ENCODE results near the gene SHISA8. TPM values are rescaled to one million over a fixed set of nuclear protein-coding genes. Genes with fewer than 3 reads are reported as not detected.

SHISA8 gene
- total RNA-seq, 4 donors from 2014 or later, result 0.30 TPM; not detected in 3

DNA sequence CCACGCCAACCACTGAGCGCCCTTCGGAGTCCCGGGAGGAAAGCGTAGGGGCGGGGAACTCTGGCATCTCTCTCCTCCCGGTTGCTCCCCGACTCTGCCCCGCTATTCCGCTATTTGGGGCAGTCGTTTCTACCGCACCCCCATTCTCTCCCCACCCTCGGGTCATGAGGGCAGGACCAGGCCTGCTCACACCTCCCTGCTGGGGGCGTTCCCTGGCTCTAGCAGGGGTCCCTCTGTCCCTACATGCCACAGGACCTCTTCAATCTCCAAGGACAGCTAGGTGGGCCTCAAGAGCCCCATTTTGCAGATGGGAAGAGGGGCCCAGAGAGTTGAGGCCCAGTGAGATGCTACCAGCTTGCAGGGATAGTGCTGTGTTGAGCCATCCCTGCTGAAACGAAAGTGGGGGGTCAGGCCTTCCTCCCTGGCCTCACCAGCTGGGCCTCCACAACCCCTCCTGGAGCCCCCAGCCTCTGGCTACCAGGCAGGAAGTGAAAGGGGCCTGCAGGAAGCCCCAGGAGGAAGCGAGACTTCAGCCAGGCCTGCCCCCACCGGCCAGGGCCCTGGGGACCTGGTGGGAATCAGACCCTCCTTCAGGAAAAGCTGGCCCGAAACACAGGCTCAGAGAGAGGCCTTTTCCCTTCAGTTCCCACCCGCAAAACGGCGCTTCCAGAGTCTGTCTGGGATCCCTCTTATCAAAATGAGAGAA lies 5.5 kb upstream of the SHISA8 start:
- Histone ChIP-seq H3K27me3 (peaks cover 11 to 23% of the 10 kb centered on the region in 2 donors), H3K36me3 (no peaks in the 10 kb centered on the region), H3K9me3 (no peaks in the 10 kb centered on the region), H3K27ac (no peak overlapping the region), H3K4me1 (peaks cover 0 to 10% of the 10 kb centered on the region in 2 donors), H3K4me3 (no peak overlapping the region)
- intact Hi-C loops (cut with DNase I; ENCODE audit: low total_unique reads), result no loop called here
- no peak for DNase-seq
- TF ChIP-seq POLR2A (IDR thresholded peaks at IDR 0.05), result no peak
- TF ChIP-seq, protein P1, sequence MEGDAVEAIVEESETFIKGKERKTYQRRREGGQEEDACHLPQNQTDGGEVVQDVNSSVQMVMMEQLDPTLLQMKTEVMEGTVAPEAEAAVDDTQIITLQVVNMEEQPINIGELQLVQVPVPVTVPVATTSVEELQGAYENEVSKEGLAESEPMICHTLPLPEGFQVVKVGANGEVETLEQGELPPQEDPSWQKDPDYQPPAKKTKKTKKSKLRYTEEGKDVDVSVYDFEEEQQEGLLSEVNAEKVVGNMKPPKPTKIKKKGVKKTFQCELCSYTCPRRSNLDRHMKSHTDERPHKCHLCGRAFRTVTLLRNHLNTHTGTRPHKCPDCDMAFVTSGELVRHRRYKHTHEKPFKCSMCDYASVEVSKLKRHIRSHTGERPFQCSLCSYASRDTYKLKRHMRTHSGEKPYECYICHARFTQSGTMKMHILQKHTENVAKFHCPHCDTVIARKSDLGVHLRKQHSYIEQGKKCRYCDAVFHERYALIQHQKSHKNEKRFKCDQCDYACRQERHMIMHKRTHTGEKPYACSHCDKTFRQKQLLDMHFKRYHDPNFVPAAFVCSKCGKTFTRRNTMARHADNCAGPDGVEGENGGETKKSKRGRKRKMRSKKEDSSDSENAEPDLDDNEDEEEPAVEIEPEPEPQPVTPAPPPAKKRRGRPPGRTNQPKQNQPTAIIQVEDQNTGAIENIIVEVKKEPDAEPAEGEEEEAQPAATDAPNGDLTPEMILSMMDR (IDR thresholded peaks at IDR 0.05), result no peak

DNA sequence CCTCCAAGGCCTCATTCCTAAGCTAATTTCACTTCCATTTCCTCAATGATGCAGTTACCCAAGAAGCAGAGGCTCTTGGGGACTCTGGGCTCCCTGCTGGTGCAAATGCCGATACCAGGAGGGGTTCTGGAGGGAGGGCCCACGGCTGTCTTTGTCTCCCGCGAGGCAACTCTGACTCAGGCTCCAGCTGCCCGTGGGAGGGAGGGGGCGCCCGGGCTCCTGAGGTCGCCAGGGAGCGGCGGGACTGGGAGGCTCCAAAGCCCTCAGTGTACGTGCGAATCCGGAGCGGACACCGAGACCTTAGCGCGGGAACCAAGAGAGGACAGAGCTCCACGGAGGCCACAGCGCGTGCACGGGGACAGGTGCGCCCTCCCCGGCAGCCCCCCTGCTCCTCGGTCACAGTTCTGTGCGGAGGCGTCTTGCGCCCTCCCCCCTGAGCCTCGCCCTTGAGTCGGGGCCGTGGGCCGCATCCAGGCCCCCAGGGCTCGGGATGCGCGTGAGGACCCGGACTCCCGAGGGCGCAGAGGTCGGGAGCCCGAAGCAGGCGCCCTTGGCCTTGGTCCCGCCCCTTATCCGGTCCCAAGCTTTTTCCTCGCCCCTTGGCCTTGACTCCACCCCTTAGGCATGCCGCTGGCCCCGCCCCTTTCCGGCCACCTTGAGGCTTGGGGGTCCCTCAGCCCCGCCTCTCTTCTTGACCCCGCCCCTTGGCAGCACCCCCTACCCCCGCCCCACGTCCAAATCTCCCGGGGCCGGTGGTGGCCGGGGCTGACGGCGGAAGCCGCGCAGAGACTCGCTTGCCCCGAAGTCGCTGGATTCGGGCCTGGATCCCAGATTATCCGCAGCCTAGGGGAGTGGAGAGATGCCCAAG lies 4.7 kb upstream of the SHISA8 start:
- no peak overlapping the region for H3K27ac ChIP-seq
- peaks cover 11 to 27% of the 10 kb centered on the region in 2 donors for H3K27me3 ChIP-seq
- H3K9me3 ChIP-seq, result no peaks in the 10 kb centered on the region
- no peak for DNase-seq
- no peaks in the 10 kb centered on the region for H3K36me3 ChIP-seq
- peak overlapping the region; percentile 2 to 27 for H3K4me3 ChIP-seq
- intact Hi-C loops (cut with DNase I; ENCODE audit: low total_unique reads), result no loop called here
- peaks cover 0 to 19% of the 10 kb centered on the region in 2 donors for H3K4me1 ChIP-seq
- TF ChIP-seq, protein P1 (IDR thresholded peaks at IDR 0.05), result no peak
- no peak for TF ChIP-seq POLR2A (IDR thresholded peaks at IDR 0.05)

DNA sequence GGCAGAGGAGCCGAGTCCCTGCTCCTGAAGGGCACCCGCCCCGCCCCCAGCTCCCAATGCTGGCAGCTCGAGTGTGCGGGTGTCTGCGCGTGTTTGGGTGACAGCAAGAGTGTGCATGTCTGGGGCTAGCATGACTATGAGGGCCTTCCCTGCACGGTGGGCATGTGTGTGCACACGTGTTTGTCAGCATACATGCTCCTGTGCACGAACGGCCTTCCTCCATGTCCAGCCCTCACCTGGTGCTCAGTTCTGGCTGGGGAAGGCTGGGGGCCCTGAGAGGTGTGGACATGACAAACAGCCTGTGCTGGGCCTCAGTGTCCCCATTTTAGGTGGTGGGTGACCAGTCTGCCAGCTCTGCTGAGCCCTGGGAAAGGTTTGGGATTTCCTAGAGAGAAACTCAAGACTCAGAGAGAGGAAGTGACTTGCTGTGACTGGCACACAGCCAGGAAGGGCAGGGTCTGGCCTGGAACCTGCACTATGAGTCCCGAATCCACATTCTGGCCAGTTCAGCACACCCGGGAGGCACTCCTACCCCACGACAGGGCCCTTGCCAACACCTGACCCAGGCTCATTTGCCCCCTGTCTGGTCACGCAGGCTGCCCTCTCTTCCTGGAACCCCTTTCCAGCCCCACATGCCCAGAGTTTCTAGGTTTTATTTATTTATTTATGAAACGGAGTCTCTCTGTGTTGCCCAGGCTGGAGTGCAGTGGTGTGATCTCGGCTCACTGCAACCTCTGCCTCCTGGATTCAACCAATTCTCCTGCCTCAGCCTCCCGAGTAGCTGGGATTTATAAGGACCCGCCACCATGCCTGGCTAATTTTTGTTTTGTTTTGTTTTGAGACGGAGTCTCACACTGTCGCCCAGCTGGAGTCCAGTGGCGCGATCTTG lies 3.3 kb upstream of the SHISA8 start:
- H3K9me3 ChIP-seq, result no peaks in the 10 kb centered on the region
- TF ChIP-seq, protein P1 (IDR thresholded peaks at IDR 0.05), result no peak
- no peak for TF ChIP-seq POLR2A (IDR thresholded peaks at IDR 0.05)
- no peak overlapping the region for H3K27ac ChIP-seq
- peaks cover 16 to 35% of the 10 kb centered on the region in 2 donors for H3K27me3 ChIP-seq
- intact Hi-C loops (cut with DNase I; ENCODE audit: low total_unique reads), result no loop called here
- H3K4me1 ChIP-seq, result peaks cover 0 to 20% of the 10 kb centered on the region in 2 donors
- DNase-seq, result no peak
- H3K36me3 ChIP-seq, result no peaks in the 10 kb centered on the region
- no peak overlapping the region for H3K4me3 ChIP-seq

DNA sequence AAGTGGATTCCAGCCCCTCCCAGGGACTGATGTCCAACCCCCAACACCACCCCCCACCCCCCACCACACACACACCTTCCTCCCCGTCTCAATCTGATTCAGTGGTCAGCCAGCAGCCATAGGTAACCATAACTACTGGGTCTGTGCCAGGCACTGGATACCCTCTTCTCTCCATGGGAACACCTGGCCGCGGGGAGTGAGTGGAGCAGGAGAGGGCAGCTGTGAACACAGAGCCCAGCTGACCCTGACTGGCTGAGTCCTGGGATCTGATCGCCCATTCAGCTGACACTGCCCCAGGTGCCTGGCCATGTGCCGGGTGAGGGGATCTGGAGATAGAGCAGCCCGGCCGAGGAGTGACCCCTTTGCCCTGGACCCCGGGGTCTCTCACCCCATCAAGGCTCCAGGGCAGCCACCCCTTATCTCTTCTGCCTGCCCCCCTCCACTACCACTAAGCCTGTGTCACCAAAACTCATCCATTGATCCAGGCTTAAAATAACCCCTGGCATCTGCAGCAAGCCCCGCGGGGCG lies 2.6 kb upstream of the SHISA8 start:
- Histone ChIP-seq H3K36me3 (no peaks in the 10 kb centered on the region), H3K27me3 (peaks cover 20 to 42% of the 10 kb centered on the region in 2 donors), H3K4me1 (peaks cover 0 to 20% of the 10 kb centered on the region in 2 donors), H3K9me3 (no peaks in the 10 kb centered on the region), H3K27ac (no peak overlapping the region), H3K4me3 (no peak overlapping the region)
- intact Hi-C loops (cut with DNase I; ENCODE audit: low total_unique reads), result no loop called here
- TF ChIP-seq POLR2A (IDR thresholded peaks at IDR 0.05), result no peak
- DNase-seq, result no peak

GRCh38 chr22:41916745-41917358 lies 2.0 kb upstream of the SHISA8 start:
- Histone ChIP-seq H3K4me3 (no peak overlapping the region), H3K27me3 (peaks cover 20 to 48% of the 10 kb centered on the region in 2 donors), H3K9me3 (no peaks in the 10 kb centered on the region), H3K27ac (no peak overlapping the region), H3K4me1 (peaks cover 0 to 20% of the 10 kb centered on the region in 2 donors), H3K36me3 (no peaks in the 10 kb centered on the region)
- TF ChIP-seq, protein P1 (IDR thresholded peaks at IDR 0.05), result no peak
- TF ChIP-seq POLR2A (IDR thresholded peaks at IDR 0.05), result no peak
- DNase-seq, result no peak
- intact Hi-C loops (cut with DNase I; ENCODE audit: low total_unique reads), result no loop called here
